GM18951 (cell line): ENCODE measurements around the gene OR6C1.
"Not testable (repeated sequence)": the region's sequence is repeated elsewhere in the genome, so short reads cannot be mapped to it uniquely, and the experiment has no call there.

Experiments used
- POLR2A ChIP-seq: IDR thresholded peaks from 4 replicates; pipeline ENCODE4 v1.6.1; 2011; ENCODE audit warnings: mild to moderate bottlenecking; ENCODE audit not compliant: insufficient read length, insufficient read depth; ENCODE audit errors: extremely low read depth
- in situ Hi-C: fragments of 300-500 bp; cut with MboI; formaldehyde crosslinking; loops from one replicate; pipeline ENCODE4 v1.12.0; 2022; ENCODE audit warnings: low sequenced_read_pairs, mixed read lengths, inconsistent platforms; ENCODE audit not compliant: unreplicated experiment

Gene OR6C1

DNA sequence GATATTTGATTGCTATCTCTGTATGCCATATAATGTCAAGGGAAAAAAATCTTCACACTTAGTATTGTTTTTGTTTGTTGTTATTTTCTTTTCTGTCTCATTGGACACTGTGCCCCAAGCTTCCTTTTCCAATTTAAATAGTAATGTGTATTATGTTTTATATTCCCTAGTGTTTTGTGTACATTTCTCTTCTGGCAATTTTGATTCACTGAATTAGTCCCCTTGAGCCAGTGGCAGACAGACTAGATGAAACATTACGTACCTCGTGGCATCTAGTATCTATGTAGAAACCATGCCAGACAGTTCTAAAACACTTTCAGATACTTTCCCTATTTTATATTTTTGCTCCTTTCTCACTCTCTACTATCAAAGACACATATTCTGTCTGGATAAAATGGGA, at the start of gene OR6C1:
Gene OR6C1 (plus strand): TSS at position 301 of the 400 bp plus-strand sequence. CDS start 6,257 bp downstream, outside the sequence.
- in situ Hi-C loops, result no loop called here
- no peak for TF ChIP-seq POLR2A

GRCh38 chr12:55280991-55281390, 33.2 kb upstream of the OR6C1 start:
- in situ Hi-C loops, result no loop called here
- TF ChIP-seq POLR2A, result no peak

DNA sequence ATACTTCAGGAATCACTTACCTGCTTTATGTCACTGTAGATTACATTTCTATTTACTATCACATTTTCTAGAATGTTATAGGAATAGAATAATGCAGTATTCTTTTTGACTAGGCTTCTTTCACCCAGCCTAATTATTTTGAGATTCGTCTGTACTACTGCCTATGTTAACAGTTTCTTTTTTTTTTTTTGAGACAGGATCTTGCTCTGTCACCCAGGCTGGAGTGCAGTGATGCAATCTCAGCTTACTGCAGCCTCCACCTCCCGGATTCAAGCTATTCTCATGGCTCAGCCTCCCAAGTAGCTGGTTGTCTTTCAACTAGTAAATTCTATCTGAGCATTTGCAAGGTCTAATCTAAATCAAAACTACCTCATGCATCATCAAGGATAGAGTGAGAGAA, 24.1 kb upstream of the OR6C1 start:
- in situ Hi-C loops, result no loop called here
- TF ChIP-seq POLR2A, result no peak

GRCh38 chr12:55296469-55296868, 17.7 kb upstream of the OR6C1 start, which contains the start of gene OR6C6:
OR6C6 (minus strand) TSS chr12:55296569; CDS start chr12:55295232, 1,337 bp downstream.
- TF ChIP-seq POLR2A, result no peak
- in situ Hi-C loops, result no loop called here

DNA sequence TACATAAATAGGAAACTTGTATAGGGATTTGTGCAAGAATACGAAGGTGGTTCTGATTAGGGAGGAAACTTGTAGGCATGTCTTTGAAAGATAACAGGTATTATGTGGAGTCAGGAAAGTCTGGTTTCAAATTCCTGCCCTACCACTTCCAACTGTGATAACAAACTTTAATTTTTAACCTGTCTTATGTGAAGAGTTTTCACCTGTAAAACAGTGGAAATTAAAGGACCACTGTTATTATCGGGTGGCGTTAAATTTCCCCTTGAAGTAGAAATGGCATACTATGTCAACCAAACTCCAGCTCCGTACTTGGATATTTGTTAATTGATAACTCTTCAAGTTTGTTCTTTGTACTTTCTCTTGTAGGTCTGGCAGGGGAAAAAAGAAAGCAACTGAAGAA, 6.1 kb downstream of the OR6C1 start:
- in situ Hi-C loops, result no loop called here
- TF ChIP-seq POLR2A, result no peak

- in situ Hi-C loops, result not testable (repeated sequence)
Measured at GRCh38 chr12:55325801-55326200, 11.7 kb downstream of the OR6C1 start.

DNA sequence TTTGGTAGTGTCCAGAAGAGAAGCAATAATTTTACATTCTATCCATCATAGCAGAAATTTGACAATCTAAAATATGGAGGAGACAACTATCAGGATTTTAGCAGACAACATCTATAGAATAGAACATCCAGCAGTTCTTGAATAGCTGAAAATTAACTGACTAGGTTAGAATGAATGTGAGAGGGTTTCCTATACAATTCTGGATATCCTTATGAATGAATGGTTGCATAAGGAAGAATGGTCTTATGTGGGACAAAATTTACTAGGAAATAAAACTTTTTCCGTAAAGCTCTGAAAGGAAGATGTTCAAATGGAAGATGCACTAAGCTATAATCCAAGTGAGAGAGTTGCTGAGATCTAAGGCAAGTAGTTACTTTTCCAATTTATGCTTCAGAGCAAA, 16.3 kb downstream of the OR6C1 start, which contains the start of gene OR6C3:
Gene OR6C3 (plus strand): TSS at position 301 of the 400 bp plus-strand sequence. CDS start 955 bp downstream, outside the sequence.
- in situ Hi-C loops, result no loop called here
- no peak for TF ChIP-seq POLR2A

DNA sequence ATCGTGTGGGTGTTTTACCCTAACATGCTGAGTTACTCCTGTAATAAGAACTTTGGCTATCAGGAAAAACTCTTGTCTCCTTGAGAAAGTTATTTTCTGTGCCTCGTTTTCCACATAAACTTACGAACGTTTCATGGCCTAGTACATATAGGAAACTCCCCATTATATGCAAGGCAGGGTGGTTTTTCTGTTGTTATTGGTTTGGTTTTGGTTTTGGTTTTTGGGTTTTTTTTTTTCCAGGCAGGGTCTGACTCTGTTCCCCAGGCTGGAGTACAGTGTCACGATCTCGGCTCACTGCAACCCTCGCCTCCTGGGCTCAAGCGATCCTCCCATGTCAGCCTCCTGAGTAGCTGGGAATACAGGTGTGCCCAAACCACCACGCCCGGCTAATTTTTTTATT, 21.9 kb downstream of the OR6C1 start:
- in situ Hi-C loops, result no loop called here
- no peak for TF ChIP-seq POLR2A

GRCh38 chr12:55355338-55355737, 41.2 kb downstream of the OR6C1 start:
- in situ Hi-C loops, result not testable (repeated sequence)

- TF ChIP-seq POLR2A, result no peak
Measured at GRCh38 chr12:55362675-55363074, 48.5 kb downstream of the OR6C1 start, which contains the start of gene OR6C75. OR6C75 (plus strand) TSS chr12:55362975; CDS start chr12:55365111, 2,136 bp downstream.

DNA sequence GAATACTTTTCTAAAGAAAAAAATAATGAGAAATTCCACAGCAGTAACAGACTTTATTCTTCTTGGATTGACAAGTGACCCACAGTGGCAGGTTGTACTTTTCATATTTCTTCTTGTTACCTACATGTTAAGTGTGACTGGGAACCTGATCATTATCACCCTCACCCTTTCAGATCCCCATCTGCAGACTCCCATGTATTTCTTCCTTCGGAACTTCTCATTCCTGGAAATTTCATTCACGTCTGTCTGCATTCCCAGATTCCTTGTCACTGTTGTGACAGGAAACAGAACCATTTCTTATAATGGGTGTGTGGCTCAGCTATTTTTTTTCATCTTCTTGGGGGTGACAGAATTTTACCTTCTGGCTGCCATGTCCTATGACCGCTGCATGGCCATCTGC, 50.9 kb downstream of the OR6C1 start:
- no peak for TF ChIP-seq POLR2A
- in situ Hi-C loops, result no loop called here

More at GRCh38 chr12:55362675-55363074, 48.5 kb downstream of the OR6C1 start, which contains the start of gene OR6C75:
- in situ Hi-C loops, result no loop called here
